Fibroblast of lung (primary cell): ENCODE measurements around the gene RALA.

ENCODE experiments used
- CTCF ChIP-seq, 2 donors: IDR thresholded peaks in 1 of 2; conservative IDR thresholded peaks in 1 of 2; 1 replicate in 1 of 2; 2 replicates in 1 of 2; pipeline ENCODE4 v1.5.1; 2011 to 2012; ENCODE audit warnings: low read length in 2 of 2, control low read depth in 1 of 2, inconsistent platforms in 1 of 2, low read depth in 1 of 2, mild to moderate bottlenecking in 1 of 2
- EZH2 ChIP-seq: IDR thresholded peaks from 2 replicates; pipeline ENCODE4 v1.5.1; 2012; ENCODE audit warnings: low read length, control low read depth, mild to moderate bottlenecking; ENCODE audit errors: missing control alignments

- TF ChIP-seq CTCF (conservative IDR thresholded peaks at IDR 0.05 in 1 of 2, IDR thresholded peaks at IDR 0.05 in 1 of 2; ENCODE audit: low read depth in 1 of 2, low read length in 2 of 2), result no peak
- no peak for TF ChIP-seq EZH2
These were observed 76.8 kb downstream of the RALA start for GRCh38 chr7:39700165-39700564.
